ENCODE data around the gene CABYR.

Gene CABYR

GRCh38 chr18:24120676-24121075 is 18.2 kb upstream of the CABYR start:
- no peaks in the 10 kb centered on the region for H3F3A ChIP-seq (ENCODE audit: insufficient read depth, low read length)
- no peak overlapping the region for H3K27ac ChIP-seq (ENCODE audit: low read length)
- DNase-seq = no peak
- no peaks in the 10 kb centered on the region for H3K27me3 ChIP-seq (replicated peaks; ENCODE audit: insufficient read depth, low read length)
- no peaks in the 10 kb centered on the region for H3K36me3 ChIP-seq (replicated peaks; ENCODE audit: insufficient read depth, low read length)
- TF ChIP-seq EZH2 (optimal IDR thresholded peaks at IDR 0.05; ENCODE audit: low read depth, low read length) (no peak), CTCF (IDR thresholded peaks at IDR 0.05; ENCODE audit: low read length) (no peak), EZH2phosphoT487 (IDR thresholded peaks at IDR 0.05; ENCODE audit: low read length) (no peak)
- H2AFZ ChIP-seq (ENCODE audit: low read length) = no peak overlapping the region
- H4K20me1 ChIP-seq (ENCODE audit: insufficient read depth, low read length) = no peaks in the 10 kb centered on the region
- no peak overlapping the region for H3K4me2 ChIP-seq (ENCODE audit: low read depth, low read length)
- H3K9me3 ChIP-seq (replicated peaks; ENCODE audit: insufficient read depth, low read length) = no peaks in the 10 kb centered on the region
- no peak overlapping the region for H3K4me3 ChIP-seq (ENCODE audit: low read length)
- H3K9me2 ChIP-seq (replicated peaks; ENCODE audit: insufficient read depth, low read length) = no peaks in the 10 kb centered on the region
- no peak overlapping the region for H3K9ac ChIP-seq (ENCODE audit: low read length)
- H3K4me1 ChIP-seq (ENCODE audit: low read length) = no peaks in the 10 kb centered on the region
- H3K79me2 ChIP-seq (ENCODE audit: low read length) = no peaks in the 10 kb centered on the region

GRCh38 chr18:24121625-24122024 is 17.2 kb upstream of the CABYR start:
- H3K27ac ChIP-seq (ENCODE audit: low read length) = no peak overlapping the region
- no peaks in the 10 kb centered on the region for H3K9me2 ChIP-seq (replicated peaks; ENCODE audit: insufficient read depth, low read length)
- H3K27me3 ChIP-seq (replicated peaks; ENCODE audit: insufficient read depth, low read length) = no peaks in the 10 kb centered on the region
- H3K9me3 ChIP-seq (replicated peaks; ENCODE audit: insufficient read depth, low read length) = no peaks in the 10 kb centered on the region
- no peak overlapping the region for H2AFZ ChIP-seq (ENCODE audit: low read length)
- no peak overlapping the region for H3K4me2 ChIP-seq (ENCODE audit: low read depth, low read length)
- no peak overlapping the region for H3K4me3 ChIP-seq (ENCODE audit: low read length)
- H3K79me2 ChIP-seq (ENCODE audit: low read length) = no peaks in the 10 kb centered on the region
- DNase-seq = no peak
- H4K20me1 ChIP-seq (ENCODE audit: insufficient read depth, low read length) = no peaks in the 10 kb centered on the region
- H3K9ac ChIP-seq (ENCODE audit: low read length) = no peak overlapping the region
- TF ChIP-seq EZH2phosphoT487 (IDR thresholded peaks at IDR 0.05; ENCODE audit: low read length) = no peak
- TF ChIP-seq EZH2 (optimal IDR thresholded peaks at IDR 0.05; ENCODE audit: low read depth, low read length) = no peak
- no peak for TF ChIP-seq CTCF (IDR thresholded peaks at IDR 0.05; ENCODE audit: low read length)
- no peaks in the 10 kb centered on the region for H3F3A ChIP-seq (ENCODE audit: insufficient read depth, low read length)
- no peaks in the 10 kb centered on the region for H3K36me3 ChIP-seq (replicated peaks; ENCODE audit: insufficient read depth, low read length)
- H3K4me1 ChIP-seq (ENCODE audit: low read length) = no peaks in the 10 kb centered on the region

GRCh38 chr18:24126155-24126961 is 12.5 kb upstream of the CABYR start:
- H3K9me2 ChIP-seq (replicated peaks; ENCODE audit: insufficient read depth, low read length) = no peaks in the 10 kb centered on the region
- no peaks in the 10 kb centered on the region for H3K9me3 ChIP-seq (replicated peaks; ENCODE audit: insufficient read depth, low read length)
- no peak overlapping the region for H2AFZ ChIP-seq (ENCODE audit: low read length)
- no peaks in the 10 kb centered on the region for H3F3A ChIP-seq (ENCODE audit: insufficient read depth, low read length)
- no peaks in the 10 kb centered on the region for H3K27me3 ChIP-seq (replicated peaks; ENCODE audit: insufficient read depth, low read length)
- no peak overlapping the region for H3K4me2 ChIP-seq (ENCODE audit: low read depth, low read length)
- H3K9ac ChIP-seq (ENCODE audit: low read length) = no peak overlapping the region
- no peak for DNase-seq
- H4K20me1 ChIP-seq (ENCODE audit: insufficient read depth, low read length) = no peaks in the 10 kb centered on the region
- no peak overlapping the region for H3K4me3 ChIP-seq (ENCODE audit: low read length)
- no peak overlapping the region for H3K27ac ChIP-seq (ENCODE audit: low read length)
- no peak for TF ChIP-seq CTCF (IDR thresholded peaks at IDR 0.05; ENCODE audit: low read length)
- no peak for TF ChIP-seq EZH2phosphoT487 (IDR thresholded peaks at IDR 0.05; ENCODE audit: low read length)
- no peak for TF ChIP-seq EZH2 (optimal IDR thresholded peaks at IDR 0.05; ENCODE audit: low read depth, low read length)
- no peaks in the 10 kb centered on the region for H3K79me2 ChIP-seq (ENCODE audit: low read length)
- H3K4me1 ChIP-seq (ENCODE audit: low read length) = no peaks in the 10 kb centered on the region
- H3K36me3 ChIP-seq (replicated peaks; ENCODE audit: insufficient read depth, low read length) = no peaks in the 10 kb centered on the region

Measured in MM.1S (cell line).